ENCODE results near the gene ZGPAT. TPM values are rescaled to one million over a fixed set of nuclear protein-coding genes. Genes with fewer than 3 reads are reported as not detected.

Gene ZGPAT
- total RNA-seq, 1 donor from 2014 or later: 28.0 TPM

DNA sequence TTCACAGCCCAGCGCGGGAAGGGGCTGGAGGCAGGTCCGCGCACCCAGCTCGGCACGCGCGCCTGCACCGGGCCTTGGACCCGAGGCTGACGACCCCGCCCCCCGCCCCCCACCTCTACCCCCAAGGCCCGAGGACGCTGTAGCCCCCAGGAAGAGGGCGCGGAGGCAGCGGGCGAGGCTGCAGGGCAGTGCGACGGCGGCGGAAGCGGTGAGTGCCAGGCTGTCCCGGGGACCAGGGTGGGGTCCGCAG is 29.8 kb downstream of the ZGPAT start:
- no peaks in the 10 kb centered on the region for H3K4me1 Mint-ChIP-seq (ENCODE audit: unreplicated experiment)
- no peaks in the 10 kb centered on the region for H3K9me3 Mint-ChIP-seq (ENCODE audit: unreplicated experiment)
- TF ChIP-seq, protein P1, sequence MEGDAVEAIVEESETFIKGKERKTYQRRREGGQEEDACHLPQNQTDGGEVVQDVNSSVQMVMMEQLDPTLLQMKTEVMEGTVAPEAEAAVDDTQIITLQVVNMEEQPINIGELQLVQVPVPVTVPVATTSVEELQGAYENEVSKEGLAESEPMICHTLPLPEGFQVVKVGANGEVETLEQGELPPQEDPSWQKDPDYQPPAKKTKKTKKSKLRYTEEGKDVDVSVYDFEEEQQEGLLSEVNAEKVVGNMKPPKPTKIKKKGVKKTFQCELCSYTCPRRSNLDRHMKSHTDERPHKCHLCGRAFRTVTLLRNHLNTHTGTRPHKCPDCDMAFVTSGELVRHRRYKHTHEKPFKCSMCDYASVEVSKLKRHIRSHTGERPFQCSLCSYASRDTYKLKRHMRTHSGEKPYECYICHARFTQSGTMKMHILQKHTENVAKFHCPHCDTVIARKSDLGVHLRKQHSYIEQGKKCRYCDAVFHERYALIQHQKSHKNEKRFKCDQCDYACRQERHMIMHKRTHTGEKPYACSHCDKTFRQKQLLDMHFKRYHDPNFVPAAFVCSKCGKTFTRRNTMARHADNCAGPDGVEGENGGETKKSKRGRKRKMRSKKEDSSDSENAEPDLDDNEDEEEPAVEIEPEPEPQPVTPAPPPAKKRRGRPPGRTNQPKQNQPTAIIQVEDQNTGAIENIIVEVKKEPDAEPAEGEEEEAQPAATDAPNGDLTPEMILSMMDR (IDR thresholded peaks at IDR 0.05): no peak
- no peak for DNase-seq (ENCODE audit: extremely low spot score, unreplicated experiment)
- H3K36me3 Mint-ChIP-seq (ENCODE audit: unreplicated experiment): peaks cover 7% of the 10 kb centered on the region
- no peak overlapping the region for H3K27ac Mint-ChIP-seq (ENCODE audit: unreplicated experiment)
- no peak overlapping the region for H3K4me3 Mint-ChIP-seq (ENCODE audit: unreplicated experiment)
- H3K27me3 Mint-ChIP-seq (ENCODE audit: unreplicated experiment): no peaks in the 10 kb centered on the region

DNA sequence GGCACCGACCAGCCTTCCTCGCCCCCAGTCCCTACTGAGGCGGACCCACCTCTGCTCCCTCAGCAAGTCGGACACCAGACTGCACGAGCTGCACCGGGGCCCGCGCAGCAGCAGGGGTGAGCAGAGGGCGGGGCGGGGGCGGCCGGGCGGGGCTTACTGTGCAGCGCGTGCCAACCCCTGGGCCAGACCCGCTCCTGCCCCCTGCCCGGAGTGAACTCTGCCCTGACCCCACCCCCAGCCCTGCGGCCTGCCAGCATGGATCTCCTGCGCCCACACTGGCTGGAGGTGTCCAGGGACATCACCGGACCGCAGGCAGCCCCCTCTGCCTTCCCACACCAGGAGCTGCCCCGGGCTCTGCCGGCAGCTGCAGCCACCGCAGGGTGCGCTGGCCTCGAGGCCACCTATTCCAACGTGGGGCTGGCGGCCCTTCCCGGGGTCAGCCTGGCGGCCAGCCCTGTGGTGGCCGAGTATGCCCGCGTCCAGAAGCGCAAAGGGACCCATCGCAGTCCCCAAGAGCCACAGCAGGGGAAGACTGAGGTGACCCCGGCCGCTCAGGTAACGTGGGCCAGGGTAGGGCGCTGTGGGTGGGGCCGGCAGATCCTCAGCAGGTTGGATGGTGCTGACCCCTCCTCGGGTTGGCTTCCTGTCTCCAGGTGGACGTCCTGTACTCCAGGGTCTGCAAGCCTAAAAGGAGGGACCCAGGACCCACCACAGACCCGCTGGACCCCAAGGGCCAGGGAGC is 30.3 kb downstream of the ZGPAT start:
- Mint-ChIP-seq H3K4me1 (ENCODE audit: unreplicated experiment) (no peaks in the 10 kb centered on the region), H3K27ac (ENCODE audit: unreplicated experiment) (no peak overlapping the region), H3K9me3 (ENCODE audit: unreplicated experiment) (no peaks in the 10 kb centered on the region), H3K27me3 (ENCODE audit: unreplicated experiment) (no peaks in the 10 kb centered on the region), H3K4me3 (ENCODE audit: unreplicated experiment) (no peak overlapping the region), H3K36me3 (ENCODE audit: unreplicated experiment) (peaks cover 7% of the 10 kb centered on the region)
- TF ChIP-seq, protein P1 (IDR thresholded peaks at IDR 0.05): no peak
- DNase-seq (ENCODE audit: extremely low spot score, unreplicated experiment): no peak

DNA sequence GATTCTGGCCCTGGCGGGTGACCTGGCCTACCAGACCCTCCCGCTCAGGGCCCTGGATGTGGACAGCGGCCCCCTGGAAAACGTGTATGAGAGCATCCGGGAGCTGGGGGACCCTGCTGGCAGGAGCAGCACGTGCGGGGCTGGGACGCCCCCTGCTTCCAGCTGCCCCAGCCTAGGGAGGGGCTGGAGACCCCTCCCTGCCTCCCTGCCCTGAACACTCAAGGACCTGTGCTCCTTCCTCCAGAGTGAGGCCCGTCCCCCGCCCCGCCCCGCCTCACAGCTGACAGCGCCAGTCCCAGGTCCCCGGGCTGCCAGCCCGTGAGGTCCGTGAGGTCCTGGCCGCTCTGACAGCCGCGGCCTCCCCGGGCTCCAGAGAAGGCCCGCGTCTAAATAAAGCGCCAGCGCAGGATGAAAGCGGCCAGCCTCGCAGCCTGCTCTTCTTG is 30.9 kb downstream of the ZGPAT start:
- H3K4me3 Mint-ChIP-seq (ENCODE audit: unreplicated experiment): no peak overlapping the region
- DNase-seq (ENCODE audit: extremely low spot score, unreplicated experiment): no peak
- TF ChIP-seq, protein P1 (IDR thresholded peaks at IDR 0.05): no peak
- peaks cover 5% of the 10 kb centered on the region for H3K36me3 Mint-ChIP-seq (ENCODE audit: unreplicated experiment)
- H3K9me3 Mint-ChIP-seq (ENCODE audit: unreplicated experiment): no peaks in the 10 kb centered on the region
- H3K27me3 Mint-ChIP-seq (ENCODE audit: unreplicated experiment): no peaks in the 10 kb centered on the region
- no peaks in the 10 kb centered on the region for H3K4me1 Mint-ChIP-seq (ENCODE audit: unreplicated experiment)
- H3K27ac Mint-ChIP-seq (ENCODE audit: unreplicated experiment): no peak overlapping the region

DNA sequence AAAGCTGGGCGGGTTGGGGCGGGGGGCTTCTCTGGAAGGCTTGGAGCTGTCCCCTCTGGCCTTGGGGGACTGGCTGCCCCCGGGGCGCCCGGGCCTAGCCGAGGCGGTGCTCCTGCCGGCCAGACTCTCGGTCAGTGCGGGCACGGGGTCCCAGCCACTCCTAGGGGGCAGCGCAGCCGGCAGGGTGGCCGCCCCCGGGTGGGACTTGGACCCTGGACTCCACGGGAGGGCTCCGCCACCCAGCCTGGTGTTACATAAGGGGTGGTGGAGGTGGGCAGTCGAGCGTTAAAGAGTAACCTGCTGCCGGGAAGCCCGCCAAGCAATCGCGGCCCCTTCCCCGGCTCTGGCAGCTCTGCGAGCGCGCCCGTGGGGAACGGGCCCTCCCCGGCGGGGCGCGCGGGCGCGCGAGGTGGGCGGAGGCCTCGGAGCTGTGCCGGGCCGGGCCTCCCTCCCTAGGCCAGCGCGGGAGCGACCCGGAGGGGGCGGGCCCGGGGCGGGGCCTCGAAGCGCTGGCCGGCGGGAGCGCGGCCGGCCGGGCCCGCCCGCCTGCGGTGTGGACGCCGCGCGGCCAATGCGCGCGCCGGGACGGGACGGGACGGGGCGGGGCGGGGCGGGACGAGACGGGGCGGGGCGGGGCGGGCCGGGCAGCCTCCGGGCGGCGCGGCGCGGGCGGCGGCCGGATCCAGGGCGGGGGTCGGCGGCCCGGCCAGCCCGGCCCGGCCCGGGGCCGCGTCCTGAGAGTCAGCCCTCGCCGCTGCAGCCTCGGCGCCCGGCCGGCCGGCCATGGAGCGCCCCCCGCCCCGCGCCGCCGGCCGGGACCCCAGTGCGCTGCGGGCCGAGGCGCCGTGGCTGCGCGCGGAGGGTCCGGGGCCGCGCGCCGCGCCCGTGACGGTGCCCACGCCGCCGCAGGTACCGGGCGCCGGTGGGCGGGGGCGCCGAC is 31.6 kb downstream of the ZGPAT start, which contains the start of gene SLC2A4RG:
TSS of gene SLC2A4RG (plus strand) at position 647 of the 940 bp plus-strand sequence. CDS start at position 784, 137 bp downstream.
- H3K4me3 Mint-ChIP-seq (ENCODE audit: unreplicated experiment): peak within 1 kb of the TSS; percentile 74
- H3K4me1 Mint-ChIP-seq (ENCODE audit: unreplicated experiment): no peaks in the 10 kb centered on the region
- H3K27me3 Mint-ChIP-seq (ENCODE audit: unreplicated experiment): no peaks in the 10 kb centered on the region
- H3K9me3 Mint-ChIP-seq (ENCODE audit: unreplicated experiment): no peaks in the 10 kb centered on the region
- peaks cover 5% of the 10 kb centered on the region for H3K36me3 Mint-ChIP-seq (ENCODE audit: unreplicated experiment)
- H3K27ac Mint-ChIP-seq (ENCODE audit: unreplicated experiment): peak within 1 kb of the TSS; percentile 59
- TF ChIP-seq, protein P1 (IDR thresholded peaks at IDR 0.05): no peak
- peak; percentile 90 for DNase-seq (ENCODE audit: extremely low spot score, unreplicated experiment)

DNA sequence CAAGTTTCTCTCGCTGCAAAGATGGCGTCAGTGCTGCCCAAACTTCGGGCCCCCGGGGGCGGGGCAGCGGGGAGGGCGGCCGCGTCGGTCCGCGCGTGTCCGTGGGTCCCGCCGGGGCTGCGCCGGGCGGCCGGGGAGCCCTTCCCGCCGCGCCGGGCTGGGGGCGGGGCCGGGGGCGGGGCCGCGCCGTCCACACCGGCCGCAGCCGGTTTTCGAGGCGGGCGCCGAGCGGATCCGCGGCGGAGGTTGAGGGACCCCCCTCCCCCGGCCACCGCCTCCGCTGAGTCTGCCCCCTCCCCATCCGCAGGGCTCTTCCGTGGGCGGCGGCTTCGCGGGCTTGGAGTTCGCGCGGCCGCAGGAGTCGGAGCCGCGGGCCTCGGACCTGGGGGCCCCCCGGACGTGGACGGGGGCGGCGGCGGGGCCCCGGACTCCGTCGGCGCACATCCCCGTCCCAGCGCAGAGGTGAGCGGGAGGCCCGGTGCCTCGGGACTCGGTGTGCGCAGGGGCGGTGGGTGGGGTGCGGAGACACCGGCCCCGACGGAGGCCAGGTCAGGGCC is 32.3 kb downstream of the ZGPAT start:
- Mint-ChIP-seq H3K36me3 (ENCODE audit: unreplicated experiment) (peaks cover 5% of the 10 kb centered on the region), H3K9me3 (ENCODE audit: unreplicated experiment) (no peaks in the 10 kb centered on the region), H3K27me3 (ENCODE audit: unreplicated experiment) (no peaks in the 10 kb centered on the region), H3K4me3 (ENCODE audit: unreplicated experiment) (peak overlapping the region; percentile 74), H3K27ac (ENCODE audit: unreplicated experiment) (no peak overlapping the region), H3K4me1 (ENCODE audit: unreplicated experiment) (no peaks in the 10 kb centered on the region)
- DNase-seq (ENCODE audit: extremely low spot score, unreplicated experiment): peak; percentile 87
- TF ChIP-seq, protein P1 (IDR thresholded peaks at IDR 0.05): no peak

All from osteocyte (in vitro differentiated cells).